Nephron (organoid): ENCODE measurements around the gene PYGB.

ENCODE experiments used
- H3K27ac Mint-ChIP-seq, 3 experiments: 2 replicates each; pipeline ENCODE4 v1.8.0; 2020; ENCODE audit warnings: mixed read lengths in 3 of 3, mild to moderate bottlenecking in 2 of 3, moderate library complexity in 1 of 3
- H3K27me3 Mint-ChIP-seq: 2 replicates; pipeline ENCODE4 v1.8.0; 2021; ENCODE audit warnings: low read depth, mild to moderate bottlenecking, moderate library complexity, mixed read lengths
- H3K36me3 Mint-ChIP-seq: 2 replicates; pipeline ENCODE4 v1.8.0; 2020; ENCODE audit warnings: low read depth, mixed read lengths
- H3K4me1 Mint-ChIP-seq: 2 replicates; pipeline ENCODE4 v1.8.0; 2020; ENCODE audit warnings: mixed read lengths
- H3K4me3 Mint-ChIP-seq, 3 experiments: 2 replicates each; pipeline ENCODE4 v1.8.0; 2020; ENCODE audit warnings: mild to moderate bottlenecking in 3 of 3, mixed read lengths in 3 of 3, moderate library complexity in 2 of 3
- H3K9me3 Mint-ChIP-seq: 2 replicates; pipeline ENCODE4 v1.8.0; 2020; ENCODE audit warnings: mixed read lengths
- CTCF ChIP-seq, 3 experiments: fragments of 200-600 bp; sonication (generic); IDR thresholded peaks; one replicate each; pipeline ENCODE4 v1.5.0; 2021; ENCODE audit warnings: antibody characterized with exemption in 3 of 3; ENCODE audit not compliant: unreplicated experiment in 3 of 3

The PYGB gene

GRCh38 chr20:25275813-25276532, 28.1 kb downstream of the PYGB start:
- TF ChIP-seq CTCF (IDR thresholded peaks at IDR 0.05; ENCODE audit: unreplicated experiment in 3 of 3): no peak
- H3K9me3 Mint-ChIP-seq: no peaks in the 10 kb centered on the region
- H3K4me1 Mint-ChIP-seq: no peaks in the 10 kb centered on the region
- H3K27ac Mint-ChIP-seq: no peak overlapping the region
- no peak overlapping the region for H3K4me3 Mint-ChIP-seq
- H3K36me3 Mint-ChIP-seq: peaks cover 22% of the 10 kb centered on the region
- H3K27me3 Mint-ChIP-seq: no peaks in the 10 kb centered on the region

- TF ChIP-seq CTCF (IDR thresholded peaks at IDR 0.05; ENCODE audit: unreplicated experiment in 3 of 3): no peak
- Mint-ChIP-seq H3K27ac (peak overlapping the region in 1 of 3 experiments; percentile 47), H3K4me1 (no peaks in the 10 kb centered on the region), H3K36me3 (peaks cover 19% of the 10 kb centered on the region), H3K9me3 (no peaks in the 10 kb centered on the region), H3K27me3 (no peaks in the 10 kb centered on the region), H3K4me3 (no peak overlapping the region)
These were observed 28.7 kb downstream of the PYGB start for GRCh38 chr20:25276533-25277050.

DNA sequence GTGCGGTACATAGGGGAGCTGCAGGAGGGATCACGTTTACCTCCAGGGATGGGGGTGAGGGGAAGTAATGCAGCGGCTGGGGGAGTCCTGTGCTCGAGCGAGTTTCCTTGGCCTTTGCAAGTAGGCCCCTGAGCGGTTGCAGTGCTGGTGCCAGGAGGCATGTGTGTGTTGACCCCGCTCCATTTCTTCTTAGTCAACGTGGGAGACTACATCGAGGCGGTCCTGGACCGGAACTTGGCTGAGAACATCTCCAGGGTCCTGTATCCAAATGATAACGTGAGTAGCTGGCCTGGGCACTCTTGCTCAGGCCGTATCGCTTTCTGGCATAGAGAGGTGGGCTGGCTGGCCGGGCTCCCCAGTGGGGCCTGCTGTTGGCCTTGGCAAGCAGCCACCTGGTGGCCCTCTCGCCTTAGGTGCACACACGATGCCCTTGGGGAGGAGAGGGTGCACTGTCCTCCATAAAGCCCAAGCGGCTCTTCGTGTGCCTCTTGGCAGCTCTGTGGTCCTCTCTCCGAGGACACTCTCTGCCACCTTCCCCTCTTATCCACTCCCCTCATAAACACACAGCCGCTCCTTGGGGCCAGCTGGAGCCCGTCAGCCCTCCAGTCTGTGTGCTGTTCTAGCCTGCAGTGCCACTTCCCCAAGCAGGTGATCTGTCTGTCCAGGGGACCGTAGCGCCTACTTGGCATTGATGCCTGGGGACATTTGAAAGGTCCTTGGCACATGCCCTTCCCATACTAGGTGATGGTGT, 29.3 kb downstream of the PYGB start:
- TF ChIP-seq CTCF (IDR thresholded peaks at IDR 0.05; ENCODE audit: unreplicated experiment in 3 of 3): no peak
- H3K27me3 Mint-ChIP-seq: no peaks in the 10 kb centered on the region
- no peaks in the 10 kb centered on the region for H3K9me3 Mint-ChIP-seq
- peak overlapping the region in 1 of 3 experiments; percentile 47 for H3K27ac Mint-ChIP-seq
- peaks cover 16% of the 10 kb centered on the region for H3K36me3 Mint-ChIP-seq
- no peak overlapping the region for H3K4me3 Mint-ChIP-seq
- no peaks in the 10 kb centered on the region for H3K4me1 Mint-ChIP-seq

GRCh38 chr20:25277941-25278521, 30.1 kb downstream of the PYGB start:
- H3K36me3 Mint-ChIP-seq: peaks cover 16% of the 10 kb centered on the region
- no peaks in the 10 kb centered on the region for H3K4me1 Mint-ChIP-seq
- H3K4me3 Mint-ChIP-seq: no peak overlapping the region
- H3K9me3 Mint-ChIP-seq: no peaks in the 10 kb centered on the region
- no peaks in the 10 kb centered on the region for H3K27me3 Mint-ChIP-seq
- no peak overlapping the region for H3K27ac Mint-ChIP-seq
- no peak for TF ChIP-seq CTCF (IDR thresholded peaks at IDR 0.05; ENCODE audit: unreplicated experiment in 3 of 3)

DNA sequence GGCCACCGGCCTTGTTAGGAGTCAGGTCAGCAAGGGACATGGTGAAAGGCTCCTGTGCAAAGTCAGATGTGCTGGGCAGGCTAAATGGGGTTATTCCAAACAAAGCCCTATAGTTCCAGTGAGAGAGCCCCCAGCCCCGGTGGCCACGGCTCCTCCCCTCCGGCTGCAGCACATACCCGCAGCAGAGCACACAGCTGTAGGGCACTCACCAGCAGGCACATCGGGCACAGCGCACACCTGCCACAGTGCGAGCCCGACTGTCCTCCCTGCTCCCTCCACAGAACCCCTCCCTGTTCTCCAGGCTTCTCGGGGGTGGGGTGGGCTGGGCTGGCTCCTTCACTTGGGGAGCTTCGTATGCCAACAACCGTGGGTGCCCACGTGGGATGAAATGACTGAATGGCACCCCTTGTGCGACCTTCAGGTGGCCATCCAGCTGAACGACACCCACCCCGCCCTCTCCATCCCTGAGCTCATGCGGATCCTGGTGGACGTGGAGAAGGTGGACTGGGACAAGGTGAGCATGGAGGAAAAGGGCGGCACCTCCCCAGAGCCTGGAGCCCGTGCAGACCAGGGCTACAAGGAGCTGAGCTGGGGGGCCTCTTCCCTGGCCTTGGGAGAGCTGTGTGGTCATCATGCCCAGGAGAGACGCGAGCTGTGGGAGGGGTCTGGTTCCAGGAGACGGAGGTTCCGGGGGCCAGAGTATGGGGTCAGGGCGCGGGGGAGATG, 30.9 kb downstream of the PYGB start:
- Mint-ChIP-seq H3K4me3 (no peak overlapping the region), H3K36me3 (peaks cover 18% of the 10 kb centered on the region), H3K27me3 (no peaks in the 10 kb centered on the region), H3K9me3 (no peaks in the 10 kb centered on the region), H3K4me1 (no peaks in the 10 kb centered on the region), H3K27ac (no peak overlapping the region)
- TF ChIP-seq CTCF (IDR thresholded peaks at IDR 0.05; ENCODE audit: unreplicated experiment in 3 of 3): no peak
